ENCODE data around the gene BARX2. TPM values are rescaled to one million over a fixed set of nuclear protein-coding genes. Genes with fewer than 3 reads are reported as not detected.

BARX2 gene
- total RNA-seq, 4 donors from 2014 or later: 1.00 to 9.2 (median 6.3) TPM

DNA sequence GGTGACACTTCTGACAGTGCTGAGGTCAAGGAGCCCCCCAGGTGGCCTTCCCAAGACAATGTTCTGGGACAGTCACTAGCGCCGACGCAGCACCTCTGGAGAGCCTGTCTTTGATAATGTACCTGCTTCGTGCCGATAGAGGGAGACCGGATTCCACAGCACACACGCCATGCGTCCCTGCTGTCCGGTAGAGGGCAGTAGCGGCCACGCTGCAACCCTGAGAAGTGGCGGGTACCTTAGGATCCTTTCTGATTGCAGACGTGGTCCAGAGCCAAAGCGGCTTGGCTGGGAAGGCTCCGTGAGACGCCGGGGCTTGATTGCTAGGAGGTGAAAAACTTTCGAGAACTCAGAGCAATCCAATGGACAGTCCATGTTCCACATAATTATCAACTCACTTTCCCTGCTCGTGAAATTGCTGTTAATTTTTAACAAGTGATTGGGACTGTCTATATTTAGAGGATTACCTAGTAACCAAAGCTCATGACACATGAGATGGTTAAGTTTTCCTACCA lies 11.4 kb upstream of the BARX2 start:
- H3K4me1 ChIP-seq: peaks cover 0 to 9% (median 4%) of the 10 kb centered on the region in 4 donors
- intact Hi-C loops (cut with DNase I; ENCODE audit: low total_unique reads): no loop called here
- peaks cover 62% of the 10 kb centered on the region for H3K27me3 ChIP-seq
- H3K9me3 ChIP-seq: peaks cover 5 to 7% of the 10 kb centered on the region in 2 donors
- DNase-seq: peak; percentile 88
- H3K36me3 ChIP-seq: no peaks in the 10 kb centered on the region
- in situ Hi-C loops (cut with MboI; ENCODE audit: low pct_ligation_motif_present in 1 of 4, low pct_unique_long_range_greater_than_20kb in 1 of 4, low sequenced_read_pairs in 3 of 4): loop anchor here in 3 of 4 donors (25.0 kb wide), 2 partner anchors 348 to 373 kb away; no protein-coding TSS in a partner anchor
- TF ChIP-seq POLR2A (IDR thresholded peaks at IDR 0.05): no peak
- TF ChIP-seq EP300 (IDR thresholded peaks at IDR 0.05; ENCODE audit: low read depth): no peak
- TF ChIP-seq CTCF (IDR thresholded peaks at IDR 0.05): peak; percentile 83 to 99 (median 97)
- WGBS, 2 donors (ENCODE audit: low coverage in 1 of 2): 0 to 4% methylated on average over 1 to 19 of the region's 19 CpGs
- no peak overlapping the region for H3K27ac ChIP-seq
- no peak overlapping the region for H3K4me3 ChIP-seq

- no peak for TF ChIP-seq POLR2A (IDR thresholded peaks at IDR 0.05)
- no peak for TF ChIP-seq POLR2AphosphoS5 (IDR thresholded peaks at IDR 0.05)
- TF ChIP-seq EP300 (IDR thresholded peaks at IDR 0.05; ENCODE audit: low read depth): no peak
- no peak for TF ChIP-seq CTCF (IDR thresholded peaks at IDR 0.05)
- intact Hi-C loops (cut with DNase I; ENCODE audit: low total_unique reads) (no loop called here), in situ Hi-C loops (cut with MboI; ENCODE audit: low pct_ligation_motif_present in 1 of 4, low pct_unique_long_range_greater_than_20kb in 1 of 4, low sequenced_read_pairs in 3 of 4) (loop anchor here (5.0 to 25.0 kb wide), 3 partner anchors 346 to 381 kb away; no protein-coding TSS in a partner anchor)
- Histone ChIP-seq H3K9me3 (no peaks in the 10 kb centered on the region), H3K27ac (no peak overlapping the region), H3K27me3 (peaks cover 65% of the 10 kb centered on the region), H3K4me1 (peaks cover 0 to 11% (median 5%) of the 10 kb centered on the region in 4 donors), H3K4me3 (no peak overlapping the region), H3K36me3 (no peaks in the 10 kb centered on the region)
- no peak for DNase-seq
- 29 to 80% methylated on average over 1 of the region's 1 CpG for WGBS, 2 donors (ENCODE audit: low coverage in 1 of 2)
Measured at GRCh38 chr11:129365816-129366215, 9.8 kb upstream of the BARX2 start.

- in situ Hi-C loops (cut with MboI; ENCODE audit: low pct_ligation_motif_present in 1 of 4, low pct_unique_long_range_greater_than_20kb in 1 of 4, low sequenced_read_pairs in 3 of 4): loop anchor here (5.0 to 25.0 kb wide), 3 partner anchors 345 to 380 kb away; no protein-coding TSS in a partner anchor
Measured at GRCh38 chr11:129366737-129367597, 8.7 kb upstream of the BARX2 start.

More at GRCh38 chr11:129366737-129367597, 8.7 kb upstream of the BARX2 start:
- no peaks in the 10 kb centered on the region for H3K9me3 ChIP-seq
- peaks cover 0 to 11% (median 5%) of the 10 kb centered on the region in 4 donors for H3K4me1 ChIP-seq
- 87 to 91% methylated on average over 12 to 13 of the region's 13 CpGs for WGBS, 2 donors (ENCODE audit: low coverage in 1 of 2)
- no peak overlapping the region for H3K4me3 ChIP-seq
- no peak overlapping the region for H3K27ac ChIP-seq
- intact Hi-C loops (cut with DNase I; ENCODE audit: low total_unique reads): no loop called here
- H3K27me3 ChIP-seq: peaks cover 73% of the 10 kb centered on the region
- no peak for TF ChIP-seq CTCF (IDR thresholded peaks at IDR 0.05)
- no peak for TF ChIP-seq POLR2A (IDR thresholded peaks at IDR 0.05)
- no peak for TF ChIP-seq EP300 (IDR thresholded peaks at IDR 0.05; ENCODE audit: low read depth)
- TF ChIP-seq POLR2AphosphoS5 (IDR thresholded peaks at IDR 0.05): no peak
- no peaks in the 10 kb centered on the region for H3K36me3 ChIP-seq
- no peak for DNase-seq
